GM12875 (cell line): ENCODE data around the gene C5.

Source experiments
- H3K4me3 ChIP-seq: one replicate; pipeline ENCODE4 v1.5.1; 2011; ENCODE audit warnings: low read depth, low read length, control low read depth
- CTCF ChIP-seq: IDR thresholded peaks from 2 replicates; pipeline ENCODE4 v1.5.1; 2011; ENCODE audit warnings: low read depth, mild to moderate bottlenecking, control low read depth, inconsistent platforms, low read length, moderate library complexity, borderline replicate concordance; ENCODE audit not compliant: insufficient read depth

The C5 gene

GRCh38 chr9:120922404-120923195 lies 127.5 kb downstream of the C5 start:
- no peak for TF ChIP-seq CTCF
- H3K4me3 ChIP-seq: peak overlapping the region; percentile 44

- H3K4me3 ChIP-seq: peak overlapping the region; percentile 44
- no peak for TF ChIP-seq CTCF
Observed at GRCh38 chr9:120921661-120922181, 128.4 kb downstream of the C5 start.

GRCh38 chr9:120920806-120921178 lies 129.3 kb downstream of the C5 start:
- H3K4me3 ChIP-seq: peak overlapping the region; percentile 22
- TF ChIP-seq CTCF: no peak

GRCh38 chr9:120919843-120920805 lies 130.0 kb downstream of the C5 start:
- TF ChIP-seq CTCF: no peak
- peak overlapping the region; percentile 22 for H3K4me3 ChIP-seq

DNA sequence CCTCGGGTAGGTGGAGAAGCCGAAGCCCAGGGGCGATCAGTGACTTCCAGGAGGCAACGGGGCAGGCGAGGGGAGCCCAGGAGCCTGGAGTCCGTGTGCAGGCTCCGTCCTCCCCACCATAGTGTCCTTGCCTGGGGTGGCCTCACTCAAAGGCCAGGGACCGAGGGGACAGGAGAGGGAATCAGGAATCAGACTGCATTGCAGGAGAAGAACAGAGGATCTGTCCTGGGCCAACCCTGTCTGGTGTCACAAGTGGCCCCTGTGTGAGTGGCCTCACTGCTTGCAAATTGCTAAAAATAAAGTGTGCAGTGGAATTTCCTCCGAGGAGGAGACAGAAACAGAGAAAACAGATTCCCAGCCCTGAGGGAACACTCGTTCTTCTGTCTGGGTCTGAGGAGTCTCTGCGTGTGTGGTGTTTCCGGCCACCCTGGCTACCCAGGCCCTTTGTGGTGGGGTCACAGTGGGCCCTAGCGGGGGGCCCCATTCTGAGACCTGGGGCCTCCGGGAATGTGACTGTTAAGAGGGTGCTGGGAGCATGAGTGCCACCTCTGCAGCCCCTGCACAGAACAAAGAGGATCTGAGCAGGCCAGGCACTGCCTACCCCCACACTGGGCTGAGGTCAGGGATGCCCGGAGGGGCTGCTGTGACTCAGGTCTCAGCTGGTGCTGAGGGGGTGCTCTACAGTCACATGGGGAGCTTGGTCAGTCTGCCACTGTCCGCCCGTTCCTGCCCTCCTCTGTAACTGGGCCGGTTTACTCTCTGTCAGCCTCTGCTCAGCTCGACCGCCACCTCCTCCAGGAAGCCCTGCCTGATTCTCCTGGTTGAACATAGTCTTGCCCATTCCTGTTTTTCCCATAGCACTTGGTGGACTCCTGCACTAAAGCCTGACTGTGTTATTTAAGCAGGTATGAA lies 130.9 kb downstream of the C5 start:
- no peak for TF ChIP-seq CTCF
- H3K4me3 ChIP-seq: peak overlapping the region; percentile 22

DNA sequence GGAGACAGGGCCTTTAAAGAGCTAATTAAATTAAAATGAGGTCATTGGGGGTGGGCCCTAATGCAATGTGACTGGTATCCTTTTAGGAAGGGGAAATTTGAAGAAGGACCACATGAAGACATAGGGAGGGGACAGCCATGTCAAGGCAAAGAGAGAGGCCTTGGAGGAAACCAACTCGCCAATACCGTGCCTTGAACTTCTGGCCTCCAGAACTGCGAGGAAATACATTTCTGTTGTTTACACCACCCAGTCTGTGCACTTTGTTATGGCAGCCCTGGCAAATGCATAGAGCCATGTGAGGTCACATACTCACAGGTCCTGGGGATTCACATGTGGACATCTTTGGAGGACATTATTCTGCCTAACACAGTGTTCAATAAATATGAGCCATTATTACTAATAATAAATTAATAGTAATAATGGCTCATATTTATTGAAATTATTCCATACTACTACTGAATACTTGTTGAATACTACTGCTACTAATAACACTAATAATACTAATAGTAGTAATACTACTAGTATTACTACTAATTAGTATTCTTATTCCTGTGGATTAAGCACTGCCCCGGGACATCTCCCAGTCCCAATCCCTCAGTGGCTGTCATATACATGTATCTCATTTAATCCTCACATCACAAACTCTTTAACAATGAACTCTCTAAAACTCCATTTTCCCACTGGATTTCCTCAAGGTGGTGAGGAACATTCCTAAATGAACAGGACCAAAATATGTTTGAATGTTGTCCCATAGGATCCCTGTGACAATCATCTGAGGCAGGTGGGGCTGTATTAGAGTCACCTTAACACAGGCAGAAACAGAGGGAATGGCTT lies 131.9 kb downstream of the C5 start:
- no peak for TF ChIP-seq CTCF
- H3K4me3 ChIP-seq: no peak overlapping the region
